Activated B cell treated with CpG ODN at 0.5 μM for 24 hours (primary cell): Measurements from ENCODE around the gene MAP3K10. TPM values are rescaled to one million over a fixed set of nuclear protein-coding genes. Genes with fewer than 3 reads are reported as not detected.

Source experiments
- ATAC-seq: fragments of 200-7000 bp; cut with Tn5 transposase; one replicate; pipeline ENCODE4 v1.10.0; 2021; ENCODE audit warnings: low read depth, mild to moderate bottlenecking, moderate library complexity
- CTCF ChIA-PET: fragments of 350-600 bp; sonication (Branson Sonifier 250); formaldehyde crosslinking; loops from one replicate; lab custom pipeline; 2021; ENCODE audit warnings: antibody characterized with exemption; lab: Charles Lee
- POLR2A ChIA-PET: fragments of 350-600 bp; sonication (Branson Sonifier 250); formaldehyde crosslinking; loops from one replicate; lab custom pipeline; 2021; ENCODE audit warnings: antibody characterized with exemption; lab: Charles Lee
- DNase-seq: peaks from one replicate; pipeline ENCODE4 v3.0.0; 2022
- H3K27ac Mint-ChIP-seq: one replicate; pipeline ENCODE4 v1.8.0; 2020; ENCODE audit warnings: mixed read lengths
- H3K27me3 Mint-ChIP-seq: one replicate; pipeline ENCODE4 v1.8.0; 2021; ENCODE audit warnings: mixed read lengths
- H3K36me3 Mint-ChIP-seq: one replicate; pipeline ENCODE4 v1.8.0; 2021; ENCODE audit warnings: low read depth, mixed read lengths
- H3K4me1 Mint-ChIP-seq: one replicate; pipeline ENCODE4 v1.8.0; 2021; ENCODE audit warnings: mixed read lengths
- H3K4me3 Mint-ChIP-seq: one replicate; pipeline ENCODE4 v1.8.0; 2020; ENCODE audit warnings: mild to moderate bottlenecking, mixed read lengths
- H3K9me3 Mint-ChIP-seq: one replicate; pipeline ENCODE4 v1.8.0; 2020; ENCODE audit warnings: mixed read lengths
- CTCF ChIP-seq: fragments of 200-600 bp; IDR thresholded peaks from one replicate; pipeline ENCODE4 v1.8.0; 2022; ENCODE audit warnings: antibody characterized with exemption, mild to moderate bottlenecking
- intact Hi-C: fragments of 100-400 bp; cut with micrococcal nuclease; formaldehyde crosslinking; loops from one replicate; pipeline ENCODE4 v1.15.1; 2024
- total RNA-seq: library from RNA; stranded (reverse); gene quantifications from 2 replicates; pipeline ENCODE4 v1.2.3, GENCODE V29; 2022

The MAP3K10 gene
- total RNA-seq, 1 donor from 2014 or later: 20.5 TPM

- Mint-ChIP-seq H3K27me3 (peaks cover 13% of the 10 kb centered on the region), H3K9me3 (no peaks in the 10 kb centered on the region), H3K27ac (no peak overlapping the region), H3K36me3 (no peaks in the 10 kb centered on the region), H3K4me3 (no peak overlapping the region), H3K4me1 (no peaks in the 10 kb centered on the region)
- intact Hi-C loops: no loop called here
- no peak for DNase-seq
- TF ChIP-seq CTCF: no peak
- CTCF ChIA-PET: no interaction called here
- POLR2A ChIA-PET: no interaction called here
- no peak for ATAC-seq
Measured at GRCh38 chr19:40174092-40174491, 17.1 kb upstream of the MAP3K10 start.

- no peak for DNase-seq
- Mint-ChIP-seq H3K4me3 (no peak overlapping the region), H3K27ac (no peak overlapping the region), H3K9me3 (no peaks in the 10 kb centered on the region), H3K27me3 (peaks cover 16% of the 10 kb centered on the region), H3K36me3 (no peaks in the 10 kb centered on the region), H3K4me1 (no peaks in the 10 kb centered on the region)
- ChIA-PET CTCF (interaction anchor here (1.1 kb wide), 1 partner anchor 18 kb away, joined by 5 read pairs; no protein-coding TSS in a partner anchor), POLR2A (no interaction called here)
- no peak for TF ChIP-seq CTCF
- intact Hi-C loops: no loop called here
- ATAC-seq: no peak
Measured at GRCh38 chr19:40175820-40176219, 15.4 kb upstream of the MAP3K10 start.

- Mint-ChIP-seq H3K36me3 (no peaks in the 10 kb centered on the region), H3K4me1 (no peaks in the 10 kb centered on the region), H3K27ac (no peak overlapping the region), H3K9me3 (no peaks in the 10 kb centered on the region), H3K27me3 (peaks cover 16% of the 10 kb centered on the region), H3K4me3 (no peak overlapping the region)
- ATAC-seq: no peak
- CTCF ChIA-PET: no interaction called here
- intact Hi-C loops: no loop called here
- no peak for TF ChIP-seq CTCF
- no peak for DNase-seq
- POLR2A ChIA-PET: no interaction called here
Measured at GRCh38 chr19:40177286-40178070, 13.7 kb upstream of the MAP3K10 start.

GRCh38 chr19:40178756-40179155 is 12.5 kb upstream of the MAP3K10 start:
- Mint-ChIP-seq H3K27me3 (peaks cover 16% of the 10 kb centered on the region), H3K9me3 (no peaks in the 10 kb centered on the region), H3K4me3 (no peak overlapping the region), H3K27ac (no peak overlapping the region), H3K36me3 (no peaks in the 10 kb centered on the region), H3K4me1 (no peaks in the 10 kb centered on the region)
- TF ChIP-seq CTCF: no peak
- ATAC-seq (no peak), DNase-seq (no peak)
- CTCF ChIA-PET: no interaction called here
- POLR2A ChIA-PET: no interaction called here
- intact Hi-C loops: no loop called here

- Mint-ChIP-seq H3K36me3 (no peaks in the 10 kb centered on the region), H3K27me3 (peaks cover 4% of the 10 kb centered on the region), H3K27ac (no peak overlapping the region), H3K4me3 (no peak overlapping the region), H3K9me3 (no peaks in the 10 kb centered on the region), H3K4me1 (no peaks in the 10 kb centered on the region)
- TF ChIP-seq CTCF: no peak
- ChIA-PET POLR2A (no interaction called here), CTCF (no interaction called here)
- ATAC-seq: no peak
- no peak for DNase-seq
- intact Hi-C loops: no loop called here
Measured at GRCh38 chr19:40184273-40184672, 7.0 kb upstream of the MAP3K10 start.
